Neural cell (in vitro differentiated cells): ENCODE results near the gene ZNF70. TPM values are rescaled to one million over a fixed set of nuclear protein-coding genes. Genes with fewer than 3 reads are reported as not detected.

Source experiments
- H2AFZ ChIP-seq: fragments of 200-600, 300-800 bp; sonication (generic), shearing (Covaris generic); 2 replicates; pipeline ENCODE4 v1.6.0; 2014; ENCODE audit warnings: low read depth, mild to moderate bottlenecking, antibody characterized with exemption, low read length, moderate library complexity
- H3F3A ChIP-seq: fragments of 200-600 bp; shearing (Covaris generic); 2 replicates; pipeline ENCODE4 v1.6.1; 2016; ENCODE audit warnings: mild to moderate bottlenecking, moderate library complexity, mixed read lengths, antibody characterized with exemption, low read length; ENCODE audit not compliant: insufficient read depth, poor library complexity, severe bottlenecking
- H3K27ac ChIP-seq: fragments of 200-600, 300-800 bp; sonication (generic), shearing (Covaris generic); 2 replicates; pipeline ENCODE4 v1.5.1; 2014; ENCODE audit warnings: mild to moderate bottlenecking, low read length, moderate library complexity
- H3K27me3 ChIP-seq: fragments of 300-800, 200-600 bp; sonication (generic), shearing (Covaris generic); 2 replicates; pipeline ENCODE4 v1.6.0; 2014; ENCODE audit warnings: mild to moderate bottlenecking, low read depth, low read length, moderate library complexity; ENCODE audit not compliant: insufficient read depth
- H3K36me3 ChIP-seq: fragments of 300-800, 200-600 bp; sonication (generic), shearing (Covaris generic); 2 replicates; pipeline ENCODE4 v1.5.1; 2014; ENCODE audit warnings: mild to moderate bottlenecking, antibody characterized with exemption, low read length, moderate library complexity; ENCODE audit not compliant: insufficient read depth
- H3K4me2 ChIP-seq: fragments of 300-800, 200-600 bp; sonication (generic), shearing (Covaris generic); 2 replicates; pipeline ENCODE4 v1.6.0; 2014; ENCODE audit warnings: mild to moderate bottlenecking, low read length
- H3K4me3 ChIP-seq: fragments of 300-800, 200-600 bp; sonication (generic), shearing (Covaris generic); 2 replicates; pipeline ENCODE4 v1.5.1; 2014; ENCODE audit warnings: mild to moderate bottlenecking, low read length, moderate library complexity
- H3K79me2 ChIP-seq: fragments of 200-600 bp; shearing (Covaris generic); replicated peaks from 2 replicates; pipeline ENCODE4 v1.6.0; 2014; ENCODE audit warnings: mild to moderate bottlenecking, low read length, moderate library complexity; ENCODE audit not compliant: insufficient read depth
- H3K9ac ChIP-seq: fragments of 300-800, 200-600 bp; sonication (generic), shearing (Covaris generic); 2 replicates; pipeline ENCODE4 v1.6.1; 2016; ENCODE audit warnings: mild to moderate bottlenecking, low read length, mixed read lengths
- H3K9me2 ChIP-seq: fragments of 200-600 bp; shearing (Covaris generic); 2 replicates; pipeline ENCODE4 v1.6.1; 2016; ENCODE audit warnings: mild to moderate bottlenecking, low read length, mixed read lengths; ENCODE audit not compliant: insufficient read depth
- H3K9me3 ChIP-seq: fragments of 200-600, 300-800 bp; sonication (generic), shearing (Covaris generic); 2 replicates; pipeline ENCODE4 v1.6.1; 2016; ENCODE audit warnings: mild to moderate bottlenecking, mixed run types, low read length, moderate library complexity, mixed read lengths
- H4K20me1 ChIP-seq: fragments of 200-600 bp; shearing (Covaris generic); 2 replicates; pipeline ENCODE4 v1.6.1; 2016; ENCODE audit warnings: mild to moderate bottlenecking, mixed run types; ENCODE audit not compliant: insufficient read depth
- CTCF ChIP-seq: fragments of 450-650 bp; IDR thresholded peaks from 2 replicates; pipeline ENCODE4 v1.5.1; 2014; ENCODE audit warnings: antibody characterized with exemption, mild to moderate bottlenecking, moderate library complexity; ENCODE audit not compliant: poor library complexity, severe bottlenecking
- EP300 ChIP-seq: fragments of 450-650 bp; conservative IDR thresholded peaks from 2 replicates; pipeline ENCODE4 v1.6.1; 2014; ENCODE audit warnings: antibody characterized with exemption, mild to moderate bottlenecking, moderate library complexity; ENCODE audit not compliant: poor library complexity, severe bottlenecking
- EZH2 ChIP-seq: fragments of 200-600, 300-800 bp; shearing (Covaris generic), sonication (generic); IDR thresholded peaks from 2 replicates; pipeline ENCODE4 v1.6.1; 2014; ENCODE audit warnings: antibody characterized with exemption, low read length, borderline replicate concordance, mild to moderate bottlenecking; ENCODE audit not compliant: insufficient read depth, poor library complexity, severe bottlenecking
- MXI1 ChIP-seq: fragments of 450-650 bp; conservative IDR thresholded peaks from 2 replicates; pipeline ENCODE4 v1.6.1; 2014; ENCODE audit warnings: antibody characterized with exemption, mild to moderate bottlenecking; ENCODE audit not compliant: poor library complexity, severe bottlenecking
- POLR2AphosphoS5 ChIP-seq: IDR thresholded peaks from 2 replicates; pipeline ENCODE4 v1.6.1; 2012
- RAD21 ChIP-seq: fragments of 450-650 bp; conservative IDR thresholded peaks from 2 replicates; pipeline ENCODE4 v1.6.1; 2014; ENCODE audit warnings: antibody characterized with exemption, mild to moderate bottlenecking, moderate library complexity
- REST ChIP-seq: IDR thresholded peaks from 2 replicates; pipeline ENCODE4 v1.6.1; 2012; ENCODE audit warnings: borderline replicate concordance
- SMC3 ChIP-seq: fragments of 450-650 bp; conservative IDR thresholded peaks from 2 replicates; pipeline ENCODE4 v1.6.1; 2014; ENCODE audit warnings: antibody characterized with exemption, mild to moderate bottlenecking, moderate library complexity; ENCODE audit not compliant: poor library complexity
- TAF1 ChIP-seq: IDR thresholded peaks from 2 replicates; pipeline ENCODE4 v1.6.1; 2012; ENCODE audit warnings: low read depth
- polyA plus RNA-seq: library from polyadenylated mRNA; depleted of rRNA; stranded (reverse); fragments of >200 nt; gene quantifications from 2 replicates; pipeline ENCODE4 v1.2.3, GENCODE V29; 2014

Gene ZNF70
- polyA plus RNA-seq, 1 donor from 2014 or later, result 1.3 TPM

- Histone ChIP-seq H4K20me1 (no peaks in the 10 kb centered on the region), H3F3A (no peaks in the 10 kb centered on the region), H3K9me2 (no peaks in the 10 kb centered on the region), H3K4me2 (no peak overlapping the region), H3K9ac (no peak overlapping the region), H3K27me3 (no peaks in the 10 kb centered on the region), H3K4me3 (no peak overlapping the region), H3K27ac (no peak overlapping the region), H3K36me3 (no peaks in the 10 kb centered on the region), H2AFZ (no peak overlapping the region), H3K9me3 (no peaks in the 10 kb centered on the region), H3K79me2 (no peaks in the 10 kb centered on the region)
- TF ChIP-seq RAD21 (no peak), POLR2AphosphoS5 (no peak), EZH2 (no peak), MXI1 (no peak), TAF1 (no peak), EP300 (no peak), SMC3 (no peak), REST (no peak), CTCF (no peak)
Observed at GRCh38 chr22:23756891-23757290, 6.0 kb upstream of the ZNF70 start.

DNA sequence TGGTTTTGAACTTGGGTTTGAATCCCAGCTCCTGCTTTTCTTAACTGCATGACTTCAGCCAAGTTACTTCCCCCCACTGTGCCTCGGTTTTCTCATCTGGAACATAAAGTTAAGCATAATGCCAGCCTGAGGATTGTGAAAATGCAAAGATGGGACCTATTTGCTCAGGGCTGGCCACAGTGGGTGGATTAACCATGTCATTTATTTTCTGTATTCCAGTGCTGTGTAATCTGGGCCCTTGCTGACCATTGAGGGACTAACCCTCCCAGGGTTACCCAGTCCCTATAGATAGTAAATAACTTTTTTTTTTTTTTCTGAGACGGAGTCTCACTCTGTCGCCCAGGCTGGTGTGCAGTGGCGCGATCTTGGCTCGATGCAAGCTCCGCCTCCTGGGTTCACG is 4.8 kb upstream of the ZNF70 start:
- no peak overlapping the region for H3K4me3 ChIP-seq
- H2AFZ ChIP-seq, result no peak overlapping the region
- TF ChIP-seq EZH2 (no peak), EP300 (no peak)
- H4K20me1 ChIP-seq, result no peaks in the 10 kb centered on the region
- H3K27me3 ChIP-seq, result no peaks in the 10 kb centered on the region
- no peak overlapping the region for H3K9ac ChIP-seq
- H3K27ac ChIP-seq, result no peak overlapping the region
- no peaks in the 10 kb centered on the region for H3F3A ChIP-seq
- H3K79me2 ChIP-seq, result no peaks in the 10 kb centered on the region
- H3K9me3 ChIP-seq, result no peaks in the 10 kb centered on the region
- H3K36me3 ChIP-seq, result no peaks in the 10 kb centered on the region
- H3K9me2 ChIP-seq, result no peaks in the 10 kb centered on the region
- no peak overlapping the region for H3K4me2 ChIP-seq

DNA sequence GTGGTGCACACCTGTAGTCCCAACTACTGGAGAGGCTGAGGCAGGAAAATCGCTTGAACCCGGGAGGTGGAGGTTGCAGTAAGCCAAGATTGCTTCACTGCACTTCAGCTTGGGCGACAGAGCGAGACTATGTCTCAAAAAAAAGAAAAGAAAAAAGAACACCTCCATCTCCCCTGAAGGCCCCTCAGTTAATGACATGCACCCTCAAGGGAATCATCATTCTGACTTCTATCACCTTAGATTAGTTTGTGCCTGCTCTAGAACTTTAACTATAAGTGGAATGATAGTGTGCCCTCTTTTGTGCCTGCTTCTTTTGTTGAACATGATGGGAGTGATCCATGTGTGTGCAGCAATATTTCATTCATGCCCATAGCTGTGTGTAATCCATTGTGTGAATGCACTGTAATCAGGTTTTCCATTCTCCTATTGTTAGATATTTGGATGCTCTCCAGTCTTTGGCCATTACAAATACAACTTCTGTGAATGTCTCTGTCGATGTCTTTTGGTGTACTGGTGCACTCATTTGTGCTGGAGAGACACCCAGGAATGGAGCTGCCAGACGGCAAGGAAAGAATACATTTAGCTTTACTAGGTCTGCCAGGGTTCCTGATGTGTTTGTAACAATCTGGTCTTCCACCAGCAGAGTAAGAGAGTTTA is 4.2 kb upstream of the ZNF70 start:
- Histone ChIP-seq H3K4me2 (no peak overlapping the region), H3K4me3 (no peak overlapping the region), H3K9me2 (no peaks in the 10 kb centered on the region), H3K9ac (no peak overlapping the region), H2AFZ (no peak overlapping the region), H3K27me3 (no peaks in the 10 kb centered on the region), H3K36me3 (no peaks in the 10 kb centered on the region), H4K20me1 (no peaks in the 10 kb centered on the region), H3K27ac (no peak overlapping the region), H3F3A (no peaks in the 10 kb centered on the region), H3K79me2 (peaks cover 5% of the 10 kb centered on the region), H3K9me3 (no peaks in the 10 kb centered on the region)
- TF ChIP-seq EP300 (no peak), MXI1 (no peak), TAF1 (no peak), EZH2 (no peak), POLR2AphosphoS5 (no peak), RAD21 (no peak), REST (no peak), SMC3 (no peak), CTCF (no peak)
